T-helper 2 cell treated with Interferon-gamma antibody and Interleukin-4, amounts not matched to agents 5 μg/mL and 100 μg/mL, for 36 hours (primary cell): Measurements from ENCODE around the gene GPR153.

Source experiments
- DNase-seq: peaks from one replicate; pipeline ENCODE4 v3.0.0; 2021; ENCODE audit warnings: low spot score
- H3K27ac Mint-ChIP-seq: one replicate; pipeline ENCODE4 v1.8.0; 2021; ENCODE audit warnings: mild to moderate bottlenecking, mixed read lengths
- H3K27me3 Mint-ChIP-seq: one replicate; pipeline ENCODE4 v1.8.0; 2021; ENCODE audit warnings: low read depth, mixed read lengths
- H3K36me3 Mint-ChIP-seq: one replicate; pipeline ENCODE4 v1.8.0; 2021; ENCODE audit warnings: low read depth, mixed read lengths
- H3K4me1 Mint-ChIP-seq: one replicate; pipeline ENCODE4 v1.8.0; 2021; ENCODE audit warnings: low read depth, mixed read lengths
- H3K4me3 Mint-ChIP-seq: one replicate; pipeline ENCODE4 v1.8.0; 2022; ENCODE audit warnings: mild to moderate bottlenecking, moderate library complexity, mixed read lengths
- H3K9me3 Mint-ChIP-seq: one replicate; pipeline ENCODE4 v1.8.0; 2021; ENCODE audit warnings: mixed read lengths

Gene GPR153

GRCh38 chr1:6256645-6257044 is 4.3 kb downstream of the GPR153 start:
- peaks cover 17% of the 10 kb centered on the region for H3K27me3 Mint-ChIP-seq
- no peak overlapping the region for H3K27ac Mint-ChIP-seq
- H3K4me1 Mint-ChIP-seq, result no peaks in the 10 kb centered on the region
- no peaks in the 10 kb centered on the region for H3K9me3 Mint-ChIP-seq
- no peaks in the 10 kb centered on the region for H3K36me3 Mint-ChIP-seq
- no peak for DNase-seq
- no peak overlapping the region for H3K4me3 Mint-ChIP-seq

DNA sequence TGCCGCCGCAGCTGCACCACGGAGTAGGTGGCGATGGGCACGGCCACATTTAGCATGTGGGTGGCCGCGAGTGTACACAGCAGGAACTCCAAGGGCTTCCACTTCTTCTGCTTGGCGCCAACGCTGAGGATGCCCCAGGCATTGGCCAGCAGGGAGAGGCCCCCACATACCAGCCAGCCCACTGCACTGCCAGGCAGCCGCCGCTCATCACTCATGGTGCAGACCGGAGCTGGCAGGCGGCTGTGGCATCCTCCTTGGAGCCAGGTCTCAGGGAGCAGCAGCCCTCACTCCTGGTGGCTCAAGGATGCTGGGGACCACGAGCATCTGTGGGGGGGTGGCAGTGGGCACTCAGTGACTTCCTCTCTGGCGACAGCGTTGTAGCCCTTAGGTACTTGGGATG is 6.2 kb downstream of the GPR153 start:
- no peak for DNase-seq
- Mint-ChIP-seq H3K4me1 (no peaks in the 10 kb centered on the region), H3K36me3 (no peaks in the 10 kb centered on the region), H3K27me3 (peaks cover 28% of the 10 kb centered on the region), H3K4me3 (no peak overlapping the region), H3K27ac (no peak overlapping the region), H3K9me3 (no peaks in the 10 kb centered on the region)

DNA sequence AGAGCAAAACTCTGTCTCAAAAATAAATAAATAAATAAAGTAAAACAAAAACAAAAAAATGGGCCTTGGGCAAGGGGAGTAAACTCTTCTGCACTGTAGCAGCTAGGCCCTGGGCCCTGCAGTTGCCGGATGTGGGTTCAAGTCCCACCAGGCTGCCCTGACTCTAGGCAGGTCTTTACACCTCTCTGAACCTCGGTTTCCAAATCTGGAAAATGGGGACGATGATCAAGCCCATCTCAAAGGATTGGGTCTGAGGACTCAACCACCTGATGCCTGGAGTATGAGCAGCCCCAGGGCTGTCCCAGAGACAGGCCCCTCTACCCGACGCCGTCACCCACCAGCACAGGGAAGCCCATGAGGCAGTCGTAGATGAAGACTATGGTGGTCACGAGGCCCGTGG is 7.5 kb downstream of the GPR153 start:
- Mint-ChIP-seq H3K36me3 (no peaks in the 10 kb centered on the region), H3K4me1 (no peaks in the 10 kb centered on the region), H3K9me3 (no peaks in the 10 kb centered on the region), H3K27ac (no peak overlapping the region), H3K27me3 (peaks cover 24% of the 10 kb centered on the region), H3K4me3 (no peak overlapping the region)
- no peak for DNase-seq

DNA sequence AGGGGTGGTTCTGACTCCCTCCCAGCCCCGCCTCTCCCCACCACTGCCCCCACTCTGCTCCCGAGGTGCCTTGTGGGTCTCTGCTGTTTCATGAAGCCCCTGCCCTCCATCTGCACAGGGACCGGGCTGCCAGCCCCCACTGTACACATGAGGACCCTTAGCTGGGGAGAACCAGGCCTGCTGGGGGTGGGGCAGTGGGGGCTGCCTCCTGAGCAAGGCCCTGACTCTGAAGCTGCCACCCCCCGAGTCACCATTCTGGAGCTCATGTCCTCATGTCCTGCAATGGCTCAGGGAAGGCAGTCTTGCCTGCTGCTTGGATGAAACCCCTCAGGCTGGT is 8.6 kb downstream of the GPR153 start:
- Mint-ChIP-seq H3K27ac (no peak overlapping the region), H3K36me3 (no peaks in the 10 kb centered on the region), H3K27me3 (peaks cover 34% of the 10 kb centered on the region), H3K9me3 (no peaks in the 10 kb centered on the region), H3K4me1 (no peaks in the 10 kb centered on the region), H3K4me3 (no peak overlapping the region)
- DNase-seq, result no peak

DNA sequence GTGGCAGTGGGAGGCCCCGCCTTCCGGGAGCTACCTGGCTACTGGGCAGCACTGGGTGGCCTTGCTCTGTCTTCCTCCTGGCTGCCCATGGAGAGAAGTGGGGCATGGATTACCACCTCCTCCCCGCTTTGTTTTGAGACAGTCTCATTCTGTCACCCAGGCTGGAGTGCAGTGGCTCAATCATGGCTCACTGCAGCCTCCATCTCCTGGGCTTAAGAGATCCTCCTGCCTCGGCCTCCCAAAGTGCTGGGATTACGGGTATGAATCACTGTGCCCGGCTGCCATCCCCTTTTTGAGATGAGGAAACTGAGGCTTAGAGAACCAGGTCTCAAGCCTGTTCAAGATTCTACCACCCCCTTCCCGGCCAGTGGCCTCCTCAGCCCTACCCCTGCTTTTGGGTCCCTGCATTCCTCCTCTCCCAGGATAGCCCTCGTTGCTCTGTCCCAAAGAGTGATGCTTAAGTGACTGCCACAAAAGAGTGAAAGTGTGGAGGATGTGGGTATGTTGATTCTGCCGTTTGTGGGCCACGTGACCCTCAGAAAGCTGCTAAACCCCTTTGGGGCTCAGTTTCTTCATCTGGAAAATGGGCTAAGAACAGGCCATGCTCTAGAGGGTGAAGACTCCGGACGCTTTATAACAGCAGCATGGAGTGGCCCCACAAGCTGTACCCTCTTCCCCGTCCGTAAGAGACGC is 9.1 kb downstream of the GPR153 start:
- no peaks in the 10 kb centered on the region for H3K9me3 Mint-ChIP-seq
- no peak for DNase-seq
- no peak overlapping the region for H3K27ac Mint-ChIP-seq
- no peaks in the 10 kb centered on the region for H3K4me1 Mint-ChIP-seq
- H3K36me3 Mint-ChIP-seq, result no peaks in the 10 kb centered on the region
- peaks cover 39% of the 10 kb centered on the region for H3K27me3 Mint-ChIP-seq
- H3K4me3 Mint-ChIP-seq, result no peak overlapping the region

DNA sequence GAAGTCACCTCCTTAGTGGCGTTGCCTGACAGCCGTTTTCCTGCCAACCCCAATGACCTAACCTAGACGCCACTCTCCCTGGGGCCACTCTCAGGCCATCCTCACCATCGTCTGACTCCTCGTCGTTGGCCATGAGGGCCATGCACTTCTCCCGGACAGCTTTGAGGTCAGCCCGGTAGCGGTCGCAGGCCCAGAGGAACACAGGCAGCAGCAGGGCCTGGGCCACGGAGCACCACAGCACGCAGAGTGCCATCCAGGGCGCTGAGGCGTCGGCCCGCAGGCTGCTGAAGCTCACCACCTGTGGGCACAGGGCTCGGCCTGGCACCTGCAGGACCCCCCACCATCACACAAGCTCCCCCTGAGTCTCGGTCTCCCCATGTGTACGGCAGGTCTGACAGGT is 9.7 kb downstream of the GPR153 start:
- H3K27me3 Mint-ChIP-seq, result peaks cover 45% of the 10 kb centered on the region
- peaks cover 2% of the 10 kb centered on the region for H3K4me1 Mint-ChIP-seq
- no peak for DNase-seq
- no peak overlapping the region for H3K27ac Mint-ChIP-seq
- H3K4me3 Mint-ChIP-seq, result no peak overlapping the region
- no peaks in the 10 kb centered on the region for H3K36me3 Mint-ChIP-seq
- H3K9me3 Mint-ChIP-seq, result no peaks in the 10 kb centered on the region

- no peaks in the 10 kb centered on the region for H3K9me3 Mint-ChIP-seq
- H3K4me1 Mint-ChIP-seq, result peaks cover 2% of the 10 kb centered on the region
- H3K27me3 Mint-ChIP-seq, result peaks cover 48% of the 10 kb centered on the region
- no peak overlapping the region for H3K27ac Mint-ChIP-seq
- no peaks in the 10 kb centered on the region for H3K36me3 Mint-ChIP-seq
- no peak for DNase-seq
- H3K4me3 Mint-ChIP-seq, result no peak overlapping the region
These were observed 10.9 kb downstream of the GPR153 start for GRCh38 chr1:6249739-6250689.

DNA sequence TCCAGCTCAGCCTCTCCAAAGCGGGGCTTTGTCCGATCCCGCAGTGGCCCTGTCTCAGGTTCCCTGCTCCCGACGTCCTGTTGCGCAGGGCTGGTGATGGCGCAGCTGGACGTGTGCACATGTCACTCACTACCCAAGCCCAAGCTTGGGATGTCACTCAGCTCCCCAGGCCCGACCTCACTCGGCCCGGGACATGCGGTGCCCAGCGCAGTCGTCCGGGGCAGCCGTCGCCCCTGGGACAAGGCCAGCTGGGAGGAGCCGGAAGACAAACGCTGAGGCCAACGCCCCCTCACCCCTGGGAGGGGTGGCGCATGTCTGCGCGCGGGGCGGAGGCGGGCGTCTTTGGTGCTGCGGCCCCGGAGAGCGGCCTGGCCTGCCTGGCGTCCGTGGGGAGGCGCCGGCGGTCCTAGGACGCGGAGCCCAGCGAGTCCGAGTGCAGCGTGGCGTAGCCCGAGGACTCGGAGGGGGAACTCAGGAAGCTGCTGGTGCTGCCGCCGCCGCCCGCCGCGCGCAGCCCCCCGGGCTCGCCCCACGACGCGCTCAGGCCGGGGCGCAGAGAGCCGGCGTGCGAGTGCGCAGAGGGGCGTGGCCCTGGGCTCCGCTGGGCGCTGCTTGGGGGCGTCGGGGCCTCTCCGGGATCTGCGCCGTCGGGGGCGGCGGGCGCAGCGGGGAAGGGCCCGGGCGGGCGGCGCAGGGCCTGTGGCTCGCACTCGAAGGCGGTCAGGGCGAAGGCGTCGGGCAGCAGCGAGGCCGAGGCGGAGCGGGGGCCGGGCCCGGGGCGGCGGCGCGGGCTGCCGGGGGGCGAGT is 11.8 kb downstream of the GPR153 start:
- H3K36me3 Mint-ChIP-seq, result no peaks in the 10 kb centered on the region
- no peak overlapping the region for H3K4me3 Mint-ChIP-seq
- no peak overlapping the region for H3K27ac Mint-ChIP-seq
- peaks cover 54% of the 10 kb centered on the region for H3K27me3 Mint-ChIP-seq
- peaks cover 2% of the 10 kb centered on the region for H3K4me1 Mint-ChIP-seq
- H3K9me3 Mint-ChIP-seq, result no peaks in the 10 kb centered on the region
- no peak for DNase-seq

DNA sequence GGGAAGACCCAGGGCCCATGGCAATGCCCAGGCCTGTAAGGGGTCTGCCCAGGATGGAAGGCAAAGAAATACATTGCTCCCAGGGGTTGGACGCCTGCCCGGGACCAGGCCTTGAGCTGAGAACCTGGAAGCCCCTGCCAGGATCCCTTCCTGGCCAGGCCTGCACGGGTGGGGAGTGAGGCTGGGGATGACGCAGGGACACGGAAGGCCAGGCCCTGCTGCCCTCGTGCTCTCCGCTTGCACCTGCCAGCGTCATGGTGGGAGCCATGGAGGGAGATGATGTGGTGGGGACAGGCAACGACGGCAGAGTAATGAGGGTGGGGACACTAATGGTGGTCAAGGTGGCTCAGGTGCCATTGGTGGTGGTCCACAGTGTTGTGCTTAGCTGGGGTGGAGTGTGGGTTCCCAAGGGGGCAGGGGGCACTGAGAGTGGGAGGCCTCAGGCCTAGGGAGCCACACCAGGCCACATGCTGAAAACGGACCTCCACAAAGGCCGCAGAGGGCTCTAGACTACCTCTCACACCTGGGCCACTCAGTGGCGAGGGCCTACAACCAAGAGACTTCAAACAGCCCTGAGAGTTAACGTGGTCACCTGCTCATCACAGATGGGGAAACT is 12.6 kb downstream of the GPR153 start:
- H3K4me1 Mint-ChIP-seq, result peaks cover 2% of the 10 kb centered on the region

DNA sequence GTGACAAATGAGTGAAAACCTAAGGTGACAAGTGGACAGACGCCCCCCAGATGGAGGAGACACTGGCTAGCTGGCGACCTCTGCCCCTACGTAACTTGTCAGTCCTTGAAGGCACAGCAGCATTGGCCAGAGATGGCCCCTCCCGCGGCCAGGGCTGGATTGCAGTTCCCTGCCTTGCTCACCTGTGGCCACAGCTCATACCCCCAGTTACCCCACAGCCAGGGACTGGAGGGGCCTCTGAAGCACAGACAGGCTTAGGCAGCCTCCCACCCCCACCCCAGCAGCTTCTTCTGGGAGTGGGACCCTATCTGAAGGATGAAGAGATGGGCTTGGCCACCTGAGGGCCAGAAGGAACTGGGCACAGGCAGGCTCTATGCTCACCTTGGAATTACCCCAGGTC is 13.2 kb downstream of the GPR153 start:
- H3K9me3 Mint-ChIP-seq, result no peaks in the 10 kb centered on the region
- no peak overlapping the region for H3K4me3 Mint-ChIP-seq
- peaks cover 2% of the 10 kb centered on the region for H3K4me1 Mint-ChIP-seq
- no peak for DNase-seq
- H3K27me3 Mint-ChIP-seq, result peaks cover 68% of the 10 kb centered on the region
- no peaks in the 10 kb centered on the region for H3K36me3 Mint-ChIP-seq
- H3K27ac Mint-ChIP-seq, result no peak overlapping the region

More for the DNA sequence above, 12.6 kb downstream of the GPR153 start:
- no peak overlapping the region for H3K27ac Mint-ChIP-seq
- H3K9me3 Mint-ChIP-seq, result no peaks in the 10 kb centered on the region
- peaks cover 63% of the 10 kb centered on the region for H3K27me3 Mint-ChIP-seq
- no peaks in the 10 kb centered on the region for H3K36me3 Mint-ChIP-seq
- DNase-seq, result no peak
- H3K4me3 Mint-ChIP-seq, result no peak overlapping the region

DNA sequence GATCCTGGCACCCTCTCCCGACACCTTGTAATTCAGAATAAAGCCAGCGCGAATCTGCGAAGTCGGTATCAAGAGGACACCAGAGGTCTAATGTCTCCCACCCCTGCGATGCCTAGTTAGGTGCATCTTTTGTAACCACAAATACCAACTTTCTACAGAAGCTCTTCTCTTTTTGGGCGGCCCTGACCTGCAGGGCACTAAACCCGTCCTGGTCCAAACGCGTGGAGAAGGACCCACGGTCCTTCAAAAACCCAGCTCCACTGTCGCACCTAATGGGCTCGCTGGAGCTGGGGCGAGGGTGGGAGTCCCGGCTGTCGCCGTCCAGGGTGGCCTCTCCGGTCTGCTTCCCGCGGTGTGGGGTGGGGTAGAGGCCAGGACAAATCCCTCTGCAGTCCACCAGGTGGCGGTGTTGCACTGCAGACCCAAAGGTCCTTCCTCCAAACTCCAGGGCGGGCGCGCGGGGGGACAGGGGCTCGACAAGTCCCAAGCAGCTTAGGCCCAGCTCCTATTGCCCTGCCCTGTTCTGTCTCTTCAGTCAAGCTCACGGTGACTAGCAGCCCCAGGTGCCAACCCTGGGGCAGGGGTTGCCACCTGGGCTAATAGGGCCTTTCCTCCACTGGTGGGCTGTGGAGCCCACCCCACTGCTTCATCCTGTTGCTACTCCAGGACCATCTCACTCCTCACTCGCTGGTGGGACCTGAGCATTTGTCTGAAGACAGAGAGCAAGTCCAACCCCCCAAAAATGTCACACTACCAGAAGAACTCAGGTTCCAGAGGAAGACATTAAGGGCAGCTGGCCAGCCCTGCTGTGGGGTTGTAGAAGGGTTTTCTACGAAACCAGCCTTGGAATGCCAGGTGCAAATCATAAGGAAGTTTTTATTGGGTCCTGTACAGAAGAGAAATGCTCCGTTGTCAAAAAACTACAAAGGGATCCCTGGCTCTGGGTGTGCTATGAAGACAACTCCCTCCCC is 14.1 kb downstream of the GPR153 start:
- H3K36me3 Mint-ChIP-seq, result no peaks in the 10 kb centered on the region

DNA sequence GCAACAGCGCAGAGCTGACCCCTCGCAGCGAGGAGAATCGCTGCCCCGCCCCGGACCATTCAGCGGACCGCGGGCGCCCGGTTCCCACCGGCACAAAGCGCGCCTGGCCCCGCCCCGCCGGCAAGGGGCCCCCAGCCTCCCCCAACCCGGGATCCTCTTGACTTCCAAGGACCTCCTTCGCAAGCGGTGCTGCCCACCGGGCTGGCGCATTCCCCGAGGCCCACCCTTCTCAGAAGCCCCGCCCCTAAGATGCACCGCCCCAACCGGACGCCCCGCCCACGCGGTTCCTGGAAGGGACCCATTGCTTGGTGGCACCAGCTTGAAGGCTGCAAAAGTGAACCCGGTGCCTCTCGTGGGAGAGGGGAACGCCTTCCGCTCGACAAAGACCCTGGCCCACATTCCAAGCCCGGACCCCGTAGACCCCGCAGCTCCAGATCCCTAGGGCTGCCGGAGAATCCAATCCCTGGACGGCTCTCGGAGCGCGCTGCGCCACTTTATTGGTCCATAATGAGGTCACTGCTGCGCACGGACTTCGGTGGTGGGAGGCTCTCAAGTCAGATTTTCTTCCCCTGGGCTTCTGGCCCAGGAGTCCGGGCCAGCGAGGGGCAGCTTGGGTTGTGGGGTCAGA is 14.9 kb downstream of the GPR153 start:
- DNase-seq, result peak; percentile 26
- no peak overlapping the region for H3K27ac Mint-ChIP-seq
- peak overlapping the region; percentile 75 for H3K4me3 Mint-ChIP-seq
- H3K9me3 Mint-ChIP-seq, result no peaks in the 10 kb centered on the region
- H3K27me3 Mint-ChIP-seq, result peaks cover 70% of the 10 kb centered on the region
- peaks cover 9% of the 10 kb centered on the region for H3K4me1 Mint-ChIP-seq
- H3K36me3 Mint-ChIP-seq, result no peaks in the 10 kb centered on the region

More for the DNA sequence above, 14.1 kb downstream of the GPR153 start:
- peak; percentile 68 for DNase-seq
- no peak overlapping the region for H3K27ac Mint-ChIP-seq
- peaks cover 65% of the 10 kb centered on the region for H3K27me3 Mint-ChIP-seq
- H3K9me3 Mint-ChIP-seq, result no peaks in the 10 kb centered on the region
- peaks cover 2% of the 10 kb centered on the region for H3K4me1 Mint-ChIP-seq
- peak overlapping the region; percentile 75 for H3K4me3 Mint-ChIP-seq
